Suprapubic skin (tissue), 4 donors: ENCODE data around the gene NTSR1. TPM values are rescaled to one million over a fixed set of nuclear protein-coding genes. Genes with fewer than 3 reads are reported as not detected.

ENCODE experiments used
- DNase-seq, 2 donors: peaks; one replicate each; pipeline ENCODE4 v3.0.0-alpha.2; 2019; ENCODE audit warnings: low spot score in 2 of 2
- H3K27ac ChIP-seq: fragments of 200-600 bp; sonication (generic); one replicate; pipeline ENCODE4 v1.5.1; 2019
- H3K27me3 ChIP-seq: fragments of 200-600 bp; sonication (generic); one replicate; pipeline ENCODE4 v1.5.1; 2019
- H3K36me3 ChIP-seq: fragments of 200-600 bp; sonication (generic); one replicate; pipeline ENCODE4 v1.5.1; 2019
- H3K4me1 ChIP-seq: fragments of 200-600 bp; sonication (generic); one replicate; pipeline ENCODE4 v1.5.1; 2019
- H3K4me3 ChIP-seq: fragments of 200-600 bp; sonication (generic); one replicate; pipeline ENCODE4 v1.5.1; 2019; ENCODE audit warnings: mild to moderate bottlenecking
- H3K9me3 ChIP-seq: fragments of 200-600 bp; sonication (generic); one replicate; pipeline ENCODE4 v1.5.1; 2019
- EP300 ChIP-seq: sonication (generic); formaldehyde crosslinking; IDR thresholded peaks from one replicate; pipeline ENCODE4 v1.6.1; 2017; ENCODE audit warnings: antibody characterized with exemption
- POLR2A ChIP-seq, 2 donors: fragments of 450-650 bp; IDR thresholded peaks; one replicate each; pipeline ENCODE4 v1.6.1; 2017; ENCODE audit warnings: antibody characterized with exemption in 2 of 2, mild to moderate bottlenecking in 2 of 2, moderate library complexity in 2 of 2
- POLR2AphosphoS5 ChIP-seq, 3 donors: sonication (generic); formaldehyde crosslinking; IDR thresholded peaks; one replicate each; pipeline ENCODE4 v1.6.1; 2017; ENCODE audit warnings: antibody characterized with exemption in 3 of 3
- WGBS: methylation state at CpG from one replicate; pipeline ENCODE4 v1.1.5; 2018; 5-methylcytosine and 5-hydroxymethylcytosine counted together
- total RNA-seq, 4 donors: library from RNA; depleted of rRNA; stranded (reverse); fragments of >200 nt; gene quantifications; one replicate each; pipeline ENCODE4 v1.1.0, GENCODE V29; 2016
- TF ChIP-seq, protein P1 (sequence below), 2 donors: fragments of 200-600 bp in 1 of 2; fragments of 450-650 bp in 1 of 2; sonication (generic) in 1 of 2; IDR thresholded peaks; one replicate each; pipeline ENCODE4 v1.5.1; 2016 to 2019; ENCODE audit warnings: antibody characterized with exemption in 2 of 2, mild to moderate bottlenecking in 1 of 2, moderate library complexity in 1 of 2

The NTSR1 gene
- total RNA-seq, 4 donors from 2014 or later, result 0.16 to 0.55 TPM; not detected in 2

DNA sequence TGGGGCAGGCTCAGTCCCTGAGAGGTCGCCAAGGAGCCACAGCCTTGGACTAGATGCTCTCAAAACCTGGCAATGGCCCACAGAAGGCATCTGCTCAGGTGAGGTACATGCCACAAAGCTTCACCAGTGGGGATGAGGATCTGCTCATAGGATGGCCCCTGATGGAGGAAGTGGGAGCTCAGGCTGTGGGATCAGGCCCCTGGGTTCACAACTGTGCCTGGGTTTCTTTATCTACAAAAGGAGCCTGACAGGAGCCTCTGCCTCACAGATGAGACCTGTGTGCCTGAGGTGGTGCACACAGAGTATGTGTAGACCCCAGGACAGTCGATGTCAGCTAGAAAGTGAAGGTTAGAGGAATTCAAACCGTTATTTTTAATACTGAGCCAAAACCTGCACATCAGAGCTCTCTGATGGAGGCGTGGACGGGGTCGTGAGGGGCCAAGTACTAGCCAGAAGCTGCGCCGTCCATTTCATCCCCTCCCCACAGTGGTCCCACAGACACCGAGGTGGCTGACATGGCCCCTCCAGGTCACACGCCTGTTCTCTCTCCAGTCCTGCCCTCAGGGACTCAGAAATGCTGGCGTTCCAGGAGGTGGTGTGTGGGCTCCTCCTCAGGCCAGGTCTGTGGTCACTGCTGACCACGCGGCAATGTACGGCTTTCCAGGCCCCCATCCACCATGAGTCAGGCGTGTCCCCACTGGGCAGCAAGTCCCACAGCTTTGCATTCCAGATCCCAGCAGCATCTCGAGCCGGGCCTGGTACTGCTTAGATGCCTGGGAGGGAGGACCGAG lies 33.3 kb downstream of the NTSR1 start:
- H3K36me3 ChIP-seq, result no peaks in the 10 kb centered on the region
- H3K27me3 ChIP-seq, result peaks cover 71% of the 10 kb centered on the region
- H3K9me3 ChIP-seq, result no peaks in the 10 kb centered on the region
- peaks cover 23% of the 10 kb centered on the region for H3K4me1 ChIP-seq
- TF ChIP-seq, protein P1, sequence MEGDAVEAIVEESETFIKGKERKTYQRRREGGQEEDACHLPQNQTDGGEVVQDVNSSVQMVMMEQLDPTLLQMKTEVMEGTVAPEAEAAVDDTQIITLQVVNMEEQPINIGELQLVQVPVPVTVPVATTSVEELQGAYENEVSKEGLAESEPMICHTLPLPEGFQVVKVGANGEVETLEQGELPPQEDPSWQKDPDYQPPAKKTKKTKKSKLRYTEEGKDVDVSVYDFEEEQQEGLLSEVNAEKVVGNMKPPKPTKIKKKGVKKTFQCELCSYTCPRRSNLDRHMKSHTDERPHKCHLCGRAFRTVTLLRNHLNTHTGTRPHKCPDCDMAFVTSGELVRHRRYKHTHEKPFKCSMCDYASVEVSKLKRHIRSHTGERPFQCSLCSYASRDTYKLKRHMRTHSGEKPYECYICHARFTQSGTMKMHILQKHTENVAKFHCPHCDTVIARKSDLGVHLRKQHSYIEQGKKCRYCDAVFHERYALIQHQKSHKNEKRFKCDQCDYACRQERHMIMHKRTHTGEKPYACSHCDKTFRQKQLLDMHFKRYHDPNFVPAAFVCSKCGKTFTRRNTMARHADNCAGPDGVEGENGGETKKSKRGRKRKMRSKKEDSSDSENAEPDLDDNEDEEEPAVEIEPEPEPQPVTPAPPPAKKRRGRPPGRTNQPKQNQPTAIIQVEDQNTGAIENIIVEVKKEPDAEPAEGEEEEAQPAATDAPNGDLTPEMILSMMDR (IDR thresholded peaks at IDR 0.05), result no peak
- H3K27ac ChIP-seq, result no peak overlapping the region
- H3K4me3 ChIP-seq, result no peak overlapping the region
- no peak for DNase-seq
- 84% methylated on average over 11 of the region's 18 CpGs for WGBS

DNA sequence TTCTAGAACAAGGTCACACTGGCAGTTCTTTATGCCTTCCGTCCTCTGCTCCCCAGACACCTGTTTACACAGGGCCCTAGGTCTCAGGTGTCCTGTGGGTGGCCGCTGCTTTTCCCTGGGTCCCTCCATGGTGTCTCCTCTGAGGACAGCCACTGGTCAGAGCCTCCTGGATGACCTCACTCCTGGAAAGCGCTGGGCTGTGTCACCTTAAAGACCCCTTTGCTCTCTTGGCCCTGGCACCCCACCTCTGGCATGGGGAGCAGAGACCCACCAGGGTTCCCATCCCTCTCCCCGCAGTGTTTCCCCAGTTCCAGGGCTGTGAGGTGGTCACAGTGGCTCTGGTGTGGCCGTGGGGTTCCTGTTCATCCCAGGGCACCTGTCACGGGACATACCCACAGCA lies 33.9 kb downstream of the NTSR1 start:
- H3K4me3 ChIP-seq, result no peak overlapping the region
- H3K27ac ChIP-seq, result no peak overlapping the region
- H3K36me3 ChIP-seq, result no peaks in the 10 kb centered on the region
- no peaks in the 10 kb centered on the region for H3K9me3 ChIP-seq
- peaks cover 64% of the 10 kb centered on the region for H3K27me3 ChIP-seq
- 88% methylated on average over 5 of the region's 6 CpGs for WGBS
- H3K4me1 ChIP-seq, result peaks cover 23% of the 10 kb centered on the region
- DNase-seq, result no peak
- TF ChIP-seq POLR2AphosphoS5 (IDR thresholded peaks at IDR 0.05) (no peak), POLR2A (IDR thresholded peaks at IDR 0.05) (no peak), EP300 (no peak)
- TF ChIP-seq, protein P1 (IDR thresholded peaks at IDR 0.05), result no peak

- H3K4me1 ChIP-seq, result peaks cover 23% of the 10 kb centered on the region
- peak in 1 of 2 donors; percentile 59 for DNase-seq
- 90% methylated on average over 17 of the region's 21 CpGs for WGBS
- H3K27me3 ChIP-seq, result peaks cover 60% of the 10 kb centered on the region
- TF ChIP-seq POLR2A (IDR thresholded peaks at IDR 0.05) (no peak), EP300 (no peak), POLR2AphosphoS5 (IDR thresholded peaks at IDR 0.05) (no peak)
- TF ChIP-seq, protein P1 (IDR thresholded peaks at IDR 0.05), result no peak
- H3K36me3 ChIP-seq, result no peaks in the 10 kb centered on the region
- no peaks in the 10 kb centered on the region for H3K9me3 ChIP-seq
- no peak overlapping the region for H3K4me3 ChIP-seq
- no peak overlapping the region for H3K27ac ChIP-seq
These were observed 34.5 kb downstream of the NTSR1 start for GRCh38 chr20:62742979-62743776.

DNA sequence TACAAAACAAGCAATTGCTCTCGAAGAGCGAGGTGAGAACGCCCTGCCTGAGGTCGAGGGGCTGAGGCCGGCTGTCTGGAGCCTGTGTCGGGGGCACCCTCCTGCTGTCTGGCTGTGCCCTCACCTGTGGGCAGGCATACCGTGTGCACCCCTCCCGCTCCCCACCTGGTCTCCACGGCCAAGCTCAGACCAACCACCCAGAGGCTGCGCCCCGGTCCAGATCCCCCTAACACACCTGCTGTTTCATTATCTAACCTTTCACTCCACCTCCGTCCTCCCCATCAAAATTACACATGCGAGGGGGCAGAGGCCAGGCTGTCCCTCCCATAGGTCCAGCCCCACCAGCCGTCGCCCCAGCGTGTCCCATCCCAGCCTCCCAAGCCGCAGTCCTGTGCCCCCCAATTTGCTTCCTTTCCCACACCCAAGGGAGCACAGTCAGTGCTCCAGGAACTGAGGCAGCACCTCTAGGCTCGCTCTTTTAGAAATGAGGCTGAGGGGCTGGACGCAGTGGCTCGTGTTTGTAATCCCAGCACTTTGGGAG lies 35.2 kb downstream of the NTSR1 start:
- 87% methylated on average over 16 of the region's 20 CpGs for WGBS
- peak in 1 of 2 donors; percentile 59 for DNase-seq
- TF ChIP-seq POLR2A (IDR thresholded peaks at IDR 0.05), result no peak
- no peak for TF ChIP-seq POLR2AphosphoS5 (IDR thresholded peaks at IDR 0.05)
- no peak for TF ChIP-seq EP300
- TF ChIP-seq, protein P1 (IDR thresholded peaks at IDR 0.05), result no peak
- H3K4me3 ChIP-seq, result no peak overlapping the region
- no peak overlapping the region for H3K27ac ChIP-seq
- no peaks in the 10 kb centered on the region for H3K36me3 ChIP-seq
- no peaks in the 10 kb centered on the region for H3K9me3 ChIP-seq
- peaks cover 53% of the 10 kb centered on the region for H3K27me3 ChIP-seq
- peaks cover 23% of the 10 kb centered on the region for H3K4me1 ChIP-seq

GRCh38 chr20:62744741-62745191 lies 36.1 kb downstream of the NTSR1 start:
- Histone ChIP-seq H3K27me3 (peaks cover 46% of the 10 kb centered on the region), H3K4me3 (no peak overlapping the region), H3K27ac (no peak overlapping the region), H3K4me1 (peaks cover 15% of the 10 kb centered on the region), H3K9me3 (no peaks in the 10 kb centered on the region), H3K36me3 (no peaks in the 10 kb centered on the region)
- TF ChIP-seq POLR2A (IDR thresholded peaks at IDR 0.05), result no peak
- TF ChIP-seq EP300, result no peak
- TF ChIP-seq, protein P1 (IDR thresholded peaks at IDR 0.05), result no peak
- TF ChIP-seq POLR2AphosphoS5 (IDR thresholded peaks at IDR 0.05), result no peak
- 87% methylated on average over 5 of the region's 6 CpGs for WGBS
- no peak for DNase-seq
